Testis (tissue), 5 donors: Measurements from ENCODE around the gene SSNA1. TPM values are rescaled to one million over a fixed set of nuclear protein-coding genes. Genes with fewer than 3 reads are reported as not detected.

Source experiments
- DNase-seq: peaks from one replicate; pipeline ENCODE4 v3.0.0-alpha.2; 2019
- H3K27ac ChIP-seq, 2 donors: fragments of 200-600 bp; sonication (generic); one replicate each; pipeline ENCODE4 v1.5.1; 2019
- H3K27me3 ChIP-seq: fragments of 200-600 bp; sonication (generic); one replicate; pipeline ENCODE4 v1.5.1; 2019
- H3K36me3 ChIP-seq: fragments of 200-600 bp; sonication (generic); one replicate; pipeline ENCODE4 v1.5.1; 2017; ENCODE audit warnings: low read depth; ENCODE audit errors: missing control alignments
- H3K4me1 ChIP-seq: fragments of 200-600 bp; sonication (generic); one replicate; pipeline ENCODE4 v1.5.1; 2019
- H3K4me3 ChIP-seq, 2 donors: fragments of 200-600 bp; sonication (generic); one replicate each; pipeline ENCODE4 v1.5.1; 2017 to 2019
- H3K9me3 ChIP-seq: fragments of 200-600 bp; sonication (generic); one replicate; pipeline ENCODE4 v1.5.1; 2017
- POLR2A ChIP-seq: fragments of 450-650 bp; IDR thresholded peaks from one replicate; pipeline ENCODE4 v1.6.1; 2017; ENCODE audit warnings: antibody characterized with exemption, mild to moderate bottlenecking, moderate library complexity
- WGBS, 2 donors: methylation state at CpG; one replicate each; pipeline ENCODE4 v1.1.5; 2018; 5-methylcytosine and 5-hydroxymethylcytosine counted together
- intact Hi-C: fragments of 100-400 bp; cut with DNase I; formaldehyde crosslinking; loops from one replicate; pipeline ENCODE4 v1.15.1; 2023; ENCODE audit warnings: low total_unique reads
- long read RNA-seq, 2 donors: transcript quantifications; one replicate each; lab custom pipeline, GENCODE V29; 2026
- polyA plus RNA-seq: library from polyadenylated mRNA; stranded (reverse); fragments of 350-450 nt; fragmentation: Illumina TruSeq; extraction: RNeasy Lipid Tissue Mini Kit (QIAGEN cat#74804); gene quantifications from one replicate; pipeline ENCODE4 v1.2.3, GENCODE V29; 2014; ENCODE audit warnings: low read depth, low replicate concordance; ENCODE audit not compliant: insufficient read depth
- total RNA-seq, 2 donors: library from RNA; depleted of rRNA; stranded (reverse); fragments of >200 nt; gene quantifications; one replicate each; pipeline ENCODE4 v1.2.3, GENCODE V29; 2016
- TF ChIP-seq, protein P1 (sequence below), 3 experiments: fragments of 450-650 bp in 2 of 3; fragments of 200-600 bp in 1 of 3; sonication (generic) in 1 of 3; IDR thresholded peaks; one replicate each; pipeline ENCODE4 v1.5.1; 2016 to 2019; ENCODE audit warnings: antibody characterized with exemption in 3 of 3, mild to moderate bottlenecking in 2 of 3, moderate library complexity in 1 of 3

SSNA1 gene, protein sequence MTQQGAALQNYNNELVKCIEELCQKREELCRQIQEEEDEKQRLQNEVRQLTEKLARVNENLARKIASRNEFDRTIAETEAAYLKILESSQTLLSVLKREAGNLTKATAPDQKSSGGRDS
- total RNA-seq (100 to 1,000 TPM; 134 to 137 TPM), polyA plus RNA-seq (211 TPM)
- long read RNA-seq, donor 1, transcript SSNA1-201 (3 exons, 896 nt) = major isoform, 33 of 68 reads
- long read RNA-seq, donor 1, transcript SSNA1-202 (2 exons, 1,170 nt) = minor isoform, 32 of 68 reads
- long read RNA-seq, donor 1, partial matches to known transcripts = 0 of 68 reads
- long read RNA-seq, donor 1, other reads (novel, unspliced or antisense) = 0 of 68 reads
- long read RNA-seq, donor 2, transcript SSNA1-201 (3 exons, 896 nt) = major isoform, 23 of 49 reads
- long read RNA-seq, donor 2, transcript SSNA1-202 (2 exons, 1,170 nt) = minor isoform, 15 of 49 reads
- long read RNA-seq, donor 2, partial matches to known transcripts = 11 of 49 reads
- long read RNA-seq, donor 2, other reads (novel, unspliced or antisense) = 0 of 49 reads

DNA sequence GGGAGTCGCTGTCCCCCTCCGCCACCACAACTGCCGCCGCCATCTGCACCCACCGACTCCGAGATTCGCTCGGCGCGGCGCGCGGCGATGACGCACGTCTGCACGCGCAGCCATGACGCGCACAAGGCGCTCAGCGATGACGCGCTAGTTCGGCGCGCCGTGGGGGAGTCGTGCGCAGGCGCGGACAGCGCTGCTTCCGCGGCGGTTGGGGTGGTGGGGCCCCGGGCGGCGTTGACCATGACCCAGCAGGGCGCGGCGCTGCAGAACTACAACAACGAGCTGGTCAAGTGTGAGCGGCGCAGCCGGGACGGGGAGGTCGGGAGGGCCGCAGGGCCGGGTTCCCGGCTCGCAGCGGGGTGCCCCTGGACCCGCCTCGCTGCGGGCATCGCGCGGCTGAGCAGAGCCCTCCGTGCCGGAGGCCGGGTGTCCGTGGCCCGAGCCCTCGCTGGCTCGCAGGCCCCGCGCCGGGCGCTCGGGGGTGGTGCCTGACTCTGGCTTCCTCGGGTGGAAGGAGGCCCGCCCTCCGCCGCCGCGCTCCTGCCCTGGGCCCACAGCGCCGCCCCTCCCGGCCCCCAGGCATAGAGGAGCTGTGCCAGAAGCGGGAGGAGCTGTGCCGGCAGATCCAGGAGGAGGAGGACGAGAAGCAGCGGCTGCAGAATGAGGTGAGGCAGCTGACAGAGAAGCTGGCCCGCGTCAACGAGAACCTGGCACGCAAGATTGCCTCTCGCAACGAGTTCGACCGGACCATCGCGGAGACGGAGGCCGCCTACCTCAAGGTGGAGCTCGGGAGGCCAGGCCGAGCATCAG, at the start of gene SSNA1, which contains the start of gene ANAPC2:
TSS of gene SSNA1 (plus strand) at position 187 of the 807 bp plus-strand sequence. CDS start at position 238, 51 bp downstream.
TSS of gene ANAPC2 (minus strand) at position 71 of the 807 bp plus-strand sequence. CDS start at position 43, 28 bp downstream.
- DNase-seq = peak; percentile 93
- H3K27ac ChIP-seq = peak within 1 kb of the TSS; percentile 68 to 86
- peak; percentile 38 for TF ChIP-seq POLR2A
- TF ChIP-seq, protein P1, sequence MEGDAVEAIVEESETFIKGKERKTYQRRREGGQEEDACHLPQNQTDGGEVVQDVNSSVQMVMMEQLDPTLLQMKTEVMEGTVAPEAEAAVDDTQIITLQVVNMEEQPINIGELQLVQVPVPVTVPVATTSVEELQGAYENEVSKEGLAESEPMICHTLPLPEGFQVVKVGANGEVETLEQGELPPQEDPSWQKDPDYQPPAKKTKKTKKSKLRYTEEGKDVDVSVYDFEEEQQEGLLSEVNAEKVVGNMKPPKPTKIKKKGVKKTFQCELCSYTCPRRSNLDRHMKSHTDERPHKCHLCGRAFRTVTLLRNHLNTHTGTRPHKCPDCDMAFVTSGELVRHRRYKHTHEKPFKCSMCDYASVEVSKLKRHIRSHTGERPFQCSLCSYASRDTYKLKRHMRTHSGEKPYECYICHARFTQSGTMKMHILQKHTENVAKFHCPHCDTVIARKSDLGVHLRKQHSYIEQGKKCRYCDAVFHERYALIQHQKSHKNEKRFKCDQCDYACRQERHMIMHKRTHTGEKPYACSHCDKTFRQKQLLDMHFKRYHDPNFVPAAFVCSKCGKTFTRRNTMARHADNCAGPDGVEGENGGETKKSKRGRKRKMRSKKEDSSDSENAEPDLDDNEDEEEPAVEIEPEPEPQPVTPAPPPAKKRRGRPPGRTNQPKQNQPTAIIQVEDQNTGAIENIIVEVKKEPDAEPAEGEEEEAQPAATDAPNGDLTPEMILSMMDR (IDR thresholded peaks at IDR 0.05) = peak in 2 of 3 experiments; percentile 37 to 46
- peaks cover 26% of the 10 kb centered on the region for H3K4me1 ChIP-seq
- H3K9me3 ChIP-seq = no peaks in the 10 kb centered on the region
- peak within 1 kb of the TSS; percentile 96 to 98 for H3K4me3 ChIP-seq
- no peaks in the 10 kb centered on the region for H3K36me3 ChIP-seq
- intact Hi-C loops = no loop called here
- 0 to 1% methylated on average over 5 to 59 of the region's 98 CpGs for WGBS, 2 donors
- no peaks in the 10 kb centered on the region for H3K27me3 ChIP-seq

DNA sequence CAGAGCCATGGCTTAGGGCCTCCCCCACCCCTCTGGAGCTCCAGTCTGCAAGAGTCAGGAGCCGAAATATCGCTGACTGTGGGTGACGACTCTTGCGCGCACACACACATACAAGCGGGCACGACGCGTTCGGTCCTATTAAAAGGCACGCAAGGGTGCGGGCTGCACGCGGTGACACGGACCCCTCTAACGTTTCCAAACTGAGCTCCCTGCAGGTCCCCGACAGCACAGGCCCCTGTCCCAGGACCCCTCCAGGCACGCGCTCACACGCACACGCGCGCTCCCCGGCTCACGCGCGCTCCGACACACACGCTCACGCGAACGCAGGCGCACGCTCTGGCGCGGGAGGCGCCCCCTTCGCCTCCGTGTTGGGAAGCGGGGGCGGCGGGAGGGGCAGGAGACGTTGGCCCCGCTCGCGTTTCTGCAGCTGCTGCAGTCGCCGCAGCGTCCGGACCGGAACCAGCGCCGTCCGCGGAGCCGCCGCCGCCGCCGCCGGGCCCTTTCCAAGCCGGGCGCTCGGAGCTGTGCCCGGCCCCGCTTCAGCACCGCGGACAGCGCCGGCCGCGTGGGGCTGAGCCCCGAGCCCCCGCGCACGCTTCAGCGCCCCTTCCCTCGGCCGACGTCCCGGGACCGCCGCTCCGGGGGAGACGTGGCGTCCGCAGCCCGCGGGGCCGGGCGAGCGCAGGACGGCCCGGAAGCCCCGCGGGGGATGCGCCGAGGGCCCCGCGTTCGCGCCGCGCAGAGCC, 49.6 kb upstream of the SSNA1 start, which contains the start of gene GRIN1:
TSS of gene GRIN1 (plus strand) at position 433 of the 746 bp plus-strand sequence. CDS start 333 bp downstream, outside the sequence.
- 13% methylated on average over 16 of the region's 104 CpGs; no CpG with 5 or more reads in 1 of the 2 donors for WGBS, 2 donors
- TF ChIP-seq POLR2A = no peak
- TF ChIP-seq, protein P1 (IDR thresholded peaks at IDR 0.05) = no peak
- intact Hi-C loops = no loop called here
- Histone ChIP-seq H3K9me3 (no peaks in the 10 kb centered on the region), H3K4me1 (no peaks in the 10 kb centered on the region), H3K4me3 (peak within 1 kb of the TSS; percentile 6 to 23), H3K36me3 (no peaks in the 10 kb centered on the region), H3K27ac (no peak within 1 kb of the TSS), H3K27me3 (no peaks in the 10 kb centered on the region)
- no peak for DNase-seq

DNA sequence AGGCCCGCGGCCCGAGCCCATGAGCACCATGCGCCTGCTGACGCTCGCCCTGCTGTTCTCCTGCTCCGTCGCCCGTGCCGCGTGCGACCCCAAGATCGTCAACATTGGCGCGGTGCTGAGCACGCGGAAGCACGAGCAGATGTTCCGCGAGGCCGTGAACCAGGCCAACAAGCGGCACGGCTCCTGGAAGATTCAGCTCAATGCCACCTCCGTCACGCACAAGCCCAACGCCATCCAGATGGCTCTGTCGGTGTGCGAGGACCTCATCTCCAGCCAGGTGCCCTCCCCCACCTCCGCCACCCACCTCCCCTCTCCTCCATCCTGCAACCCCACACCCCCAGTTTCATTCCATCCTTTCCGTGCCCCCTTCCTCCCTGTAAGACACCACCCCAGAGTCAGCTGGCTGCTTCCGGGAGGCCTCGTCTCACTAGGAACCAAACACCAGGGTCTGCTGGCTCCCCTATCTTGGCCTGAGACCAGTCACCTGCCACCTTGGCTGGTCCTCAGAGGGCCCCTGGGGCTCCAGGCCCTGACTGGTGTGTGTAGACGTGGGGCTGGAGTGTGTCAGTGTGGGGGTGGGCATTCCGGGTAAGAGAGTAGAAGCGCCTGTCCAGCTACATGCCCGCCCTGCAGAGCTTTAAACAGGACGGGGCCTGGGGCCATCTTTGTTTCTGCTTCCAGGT, 48.9 kb upstream of the SSNA1 start:
- no peak for DNase-seq
- H3K9me3 ChIP-seq = no peaks in the 10 kb centered on the region
- H3K36me3 ChIP-seq = no peaks in the 10 kb centered on the region
- 19 to 42% methylated on average over 6 to 33 of the region's 37 CpGs for WGBS, 2 donors
- no peak for TF ChIP-seq POLR2A
- TF ChIP-seq, protein P1 (IDR thresholded peaks at IDR 0.05) = no peak
- H3K4me1 ChIP-seq = no peaks in the 10 kb centered on the region
- no peak overlapping the region for H3K27ac ChIP-seq
- H3K4me3 ChIP-seq = no peak overlapping the region
- intact Hi-C loops = no loop called here
- no peaks in the 10 kb centered on the region for H3K27me3 ChIP-seq
